Panc1 (cell line): ENCODE measurements around the gene COTL1.

Source experiments
- CTCF ChIP-seq: fragments of 450-650 bp; IDR thresholded peaks from 2 replicates; pipeline ENCODE4 v1.5.1; 2017; ENCODE audit warnings: mild to moderate bottlenecking
- REST ChIP-seq, 2 experiments: IDR thresholded peaks; 2 replicates each; pipeline ENCODE4 v1.6.1; 2011 to 2012; ENCODE audit warnings: low read depth in 2 of 2, control low read depth in 1 of 2, low read length in 1 of 2, mild to moderate bottlenecking in 1 of 2, moderate library complexity in 1 of 2; ENCODE audit not compliant: insufficient read depth in 1 of 2
- SIN3A ChIP-seq: IDR thresholded peaks from 2 replicates; pipeline ENCODE4 v1.6.1; 2012; ENCODE audit warnings: low read depth, mild to moderate bottlenecking, low read length, moderate library complexity, borderline replicate concordance; ENCODE audit not compliant: insufficient read depth
- TCF7L2 ChIP-seq: IDR thresholded peaks from 2 replicates; pipeline ENCODE4 v1.6.1; 2011; ENCODE audit warnings: mild to moderate bottlenecking, low read depth, low read length, inconsistent platforms

- no peak for TF ChIP-seq CTCF
- TF ChIP-seq SIN3A, result no peak
- no peak for TF ChIP-seq TCF7L2
- no peak for TF ChIP-seq REST (IDR thresholded peaks at IDR 0.05; ENCODE audit: insufficient read depth in 1 of 2, low read depth in 2 of 2, low read length in 1 of 2)
Measured at GRCh38 chr16:84541999-84542817, 75.7 kb downstream of the COTL1 start.
